GM19455 (cell line): Measurements from ENCODE around the gene HES7.
"Not testable (repeated sequence)": the region's sequence is repeated elsewhere in the genome, so short reads cannot be mapped to it uniquely, and the experiment has no call there.

ENCODE experiments used
- ATAC-seq: cut with Tn5 transposase; IDR thresholded peaks from one replicate; pipeline ENCODE4 v1.9.1; 2021; ENCODE audit not compliant: unreplicated experiment

The HES7 gene

GRCh38 chr17:8123695-8124349 lies at the start of gene HES7:
TSS of gene HES7 (minus strand) at chr17:8124106. CDS start at chr17:8124084, 22 bp downstream.
- no peak for ATAC-seq

- peak; percentile 67 for ATAC-seq
Measured at GRCh38 chr17:8173056-8173870, 49.4 kb upstream of the HES7 start.

- not testable (repeated sequence) for ATAC-seq
Measured at GRCh38 chr17:8170186-8170585, 46.3 kb upstream of the HES7 start.

GRCh38 chr17:8167526-8167925 lies 43.6 kb upstream of the HES7 start:
- ATAC-seq = no peak

- no peak for ATAC-seq
Measured at GRCh38 chr17:8166731-8167130, 42.8 kb upstream of the HES7 start.

- no peak for ATAC-seq
Measured at GRCh38 chr17:8164815-8165131, 40.9 kb upstream of the HES7 start.

- ATAC-seq = no peak
Measured at GRCh38 chr17:8163978-8164814, 40.3 kb upstream of the HES7 start.

GRCh38 chr17:8162997-8163977 lies 39.4 kb upstream of the HES7 start:
- no peak for ATAC-seq

- ATAC-seq = peak; percentile 43
Measured at GRCh38 chr17:8162233-8162996, 38.5 kb upstream of the HES7 start, which contains the start of gene VAMP2. TSS of gene VAMP2 (minus strand) at chr17:8162948. CDS start at chr17:8162879, 69 bp downstream.

GRCh38 chr17:8161289-8162232 lies 37.7 kb upstream of the HES7 start:
- no peak for ATAC-seq

GRCh38 chr17:8160741-8161221 lies 36.9 kb upstream of the HES7 start:
- no peak for ATAC-seq

GRCh38 chr17:8160224-8160577 lies 36.3 kb upstream of the HES7 start:
- ATAC-seq = no peak

- no peak for ATAC-seq
Measured at GRCh38 chr17:8159459-8160223, 35.7 kb upstream of the HES7 start.

- no peak for ATAC-seq
Measured at GRCh38 chr17:8159032-8159400, 35.1 kb upstream of the HES7 start.

GRCh38 chr17:8158267-8159031 lies 34.5 kb upstream of the HES7 start:
- ATAC-seq = no peak

GRCh38 chr17:8156246-8156992 lies 32.5 kb upstream of the HES7 start:
- peak; percentile 76 for ATAC-seq

- no peak for ATAC-seq
Measured at GRCh38 chr17:8155996-8156245, 32.0 kb upstream of the HES7 start.
